ENCODE measurements around the gene PARD3B.

PARD3B gene

DNA sequence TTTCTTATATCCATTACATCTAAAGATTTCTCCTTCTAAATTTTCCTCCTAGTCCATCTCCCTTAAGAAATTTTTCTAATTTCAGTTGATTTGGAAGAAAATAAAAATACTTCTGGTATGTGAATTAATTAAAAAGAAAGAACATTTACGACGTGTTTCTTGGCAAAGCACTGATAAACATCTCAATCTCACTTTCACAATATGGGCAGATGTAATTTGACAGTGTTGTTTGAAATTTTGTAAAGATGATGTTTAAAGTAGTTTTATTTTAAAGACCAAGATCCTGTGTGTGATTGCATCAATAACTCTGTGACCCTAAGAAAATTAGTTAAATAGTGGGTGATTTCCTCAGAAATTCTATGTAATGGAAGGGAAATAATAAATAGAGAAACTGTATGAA is 510.0 kb downstream of the PARD3B start:
- no peaks in the 10 kb centered on the region for H3K9me3 ChIP-seq (ENCODE audit: severe bottlenecking)
- ATAC-seq (ENCODE audit: low read depth), result no peak
- H3K36me3 ChIP-seq (ENCODE audit: low read depth), result no peaks in the 10 kb centered on the region
- no peak for DNase-seq (ENCODE audit: low spot score)
- H3K27ac ChIP-seq (ENCODE audit: poor library complexity, severe bottlenecking), result no peak overlapping the region
- no peaks in the 10 kb centered on the region for H3K27me3 ChIP-seq (ENCODE audit: insufficient read depth, poor library complexity, severe bottlenecking)
- TF ChIP-seq, protein P1, sequence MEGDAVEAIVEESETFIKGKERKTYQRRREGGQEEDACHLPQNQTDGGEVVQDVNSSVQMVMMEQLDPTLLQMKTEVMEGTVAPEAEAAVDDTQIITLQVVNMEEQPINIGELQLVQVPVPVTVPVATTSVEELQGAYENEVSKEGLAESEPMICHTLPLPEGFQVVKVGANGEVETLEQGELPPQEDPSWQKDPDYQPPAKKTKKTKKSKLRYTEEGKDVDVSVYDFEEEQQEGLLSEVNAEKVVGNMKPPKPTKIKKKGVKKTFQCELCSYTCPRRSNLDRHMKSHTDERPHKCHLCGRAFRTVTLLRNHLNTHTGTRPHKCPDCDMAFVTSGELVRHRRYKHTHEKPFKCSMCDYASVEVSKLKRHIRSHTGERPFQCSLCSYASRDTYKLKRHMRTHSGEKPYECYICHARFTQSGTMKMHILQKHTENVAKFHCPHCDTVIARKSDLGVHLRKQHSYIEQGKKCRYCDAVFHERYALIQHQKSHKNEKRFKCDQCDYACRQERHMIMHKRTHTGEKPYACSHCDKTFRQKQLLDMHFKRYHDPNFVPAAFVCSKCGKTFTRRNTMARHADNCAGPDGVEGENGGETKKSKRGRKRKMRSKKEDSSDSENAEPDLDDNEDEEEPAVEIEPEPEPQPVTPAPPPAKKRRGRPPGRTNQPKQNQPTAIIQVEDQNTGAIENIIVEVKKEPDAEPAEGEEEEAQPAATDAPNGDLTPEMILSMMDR (IDR thresholded peaks at IDR 0.05; ENCODE audit: poor library complexity, severe bottlenecking), result no peak
- H3K4me3 ChIP-seq (ENCODE audit: severe bottlenecking), result no peak overlapping the region
- H3K4me1 ChIP-seq (ENCODE audit: insufficient read depth, poor library complexity, severe bottlenecking), result peaks cover 3% of the 10 kb centered on the region

DNA sequence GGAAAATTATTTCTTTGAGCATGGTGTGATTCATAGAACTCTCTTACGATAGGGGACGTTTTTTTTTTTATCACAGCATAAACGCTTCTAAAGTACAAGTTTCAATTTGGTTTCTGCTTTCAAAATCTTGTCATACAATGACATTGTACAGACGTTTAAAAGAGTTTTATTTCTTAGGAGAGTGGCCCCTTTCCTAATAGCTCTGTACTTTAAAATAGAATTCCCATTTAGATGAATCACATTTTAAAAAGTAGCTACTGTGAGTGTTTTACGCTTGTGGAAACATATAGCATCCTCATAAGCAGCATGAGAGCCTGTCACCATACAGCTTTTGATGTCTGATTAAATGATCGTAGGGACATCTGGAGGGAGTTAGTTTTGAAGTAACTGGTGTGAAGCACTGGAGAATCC is 510.9 kb downstream of the PARD3B start:
- ATAC-seq (ENCODE audit: low read depth) (no peak), DNase-seq (ENCODE audit: low spot score) (no peak)
- H3K27me3 ChIP-seq (ENCODE audit: insufficient read depth, poor library complexity, severe bottlenecking), result no peaks in the 10 kb centered on the region
- no peak overlapping the region for H3K27ac ChIP-seq (ENCODE audit: poor library complexity, severe bottlenecking)
- H3K9me3 ChIP-seq (ENCODE audit: severe bottlenecking), result no peaks in the 10 kb centered on the region
- no peaks in the 10 kb centered on the region for H3K36me3 ChIP-seq (ENCODE audit: low read depth)
- H3K4me1 ChIP-seq (ENCODE audit: insufficient read depth, poor library complexity, severe bottlenecking), result peaks cover 3% of the 10 kb centered on the region
- no peak overlapping the region for H3K4me3 ChIP-seq (ENCODE audit: severe bottlenecking)
- TF ChIP-seq, protein P1 (IDR thresholded peaks at IDR 0.05; ENCODE audit: poor library complexity, severe bottlenecking), result no peak

DNA sequence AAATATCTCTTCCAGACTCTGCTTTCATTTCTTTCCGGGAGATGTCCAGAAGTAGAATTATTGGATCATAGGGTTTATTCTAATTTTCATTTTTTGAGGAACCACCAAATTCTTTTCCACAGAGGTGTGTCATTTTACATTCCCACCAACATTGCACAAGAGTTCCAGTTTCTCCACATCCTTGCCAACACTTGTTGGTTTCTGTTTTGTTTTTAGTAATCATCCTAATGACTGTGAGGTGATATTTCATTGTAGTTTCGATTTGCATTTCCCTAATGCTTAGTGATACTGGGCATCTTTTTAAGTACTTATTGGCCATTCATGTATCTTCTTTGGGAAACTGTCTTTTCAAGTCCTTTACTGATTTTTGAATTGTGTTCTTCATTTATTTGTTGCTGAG is 513.1 kb downstream of the PARD3B start:
- Histone ChIP-seq H3K27me3 (ENCODE audit: insufficient read depth, poor library complexity, severe bottlenecking) (no peaks in the 10 kb centered on the region), H3K36me3 (ENCODE audit: low read depth) (no peaks in the 10 kb centered on the region), H3K4me1 (ENCODE audit: insufficient read depth, poor library complexity, severe bottlenecking) (peaks cover 3% of the 10 kb centered on the region), H3K9me3 (ENCODE audit: severe bottlenecking) (no peaks in the 10 kb centered on the region), H3K27ac (ENCODE audit: poor library complexity, severe bottlenecking) (no peak overlapping the region), H3K4me3 (ENCODE audit: severe bottlenecking) (no peak overlapping the region)
- ATAC-seq (ENCODE audit: low read depth), result no peak
- TF ChIP-seq, protein P1 (IDR thresholded peaks at IDR 0.05; ENCODE audit: poor library complexity, severe bottlenecking), result no peak
- DNase-seq (ENCODE audit: low spot score), result no peak

DNA sequence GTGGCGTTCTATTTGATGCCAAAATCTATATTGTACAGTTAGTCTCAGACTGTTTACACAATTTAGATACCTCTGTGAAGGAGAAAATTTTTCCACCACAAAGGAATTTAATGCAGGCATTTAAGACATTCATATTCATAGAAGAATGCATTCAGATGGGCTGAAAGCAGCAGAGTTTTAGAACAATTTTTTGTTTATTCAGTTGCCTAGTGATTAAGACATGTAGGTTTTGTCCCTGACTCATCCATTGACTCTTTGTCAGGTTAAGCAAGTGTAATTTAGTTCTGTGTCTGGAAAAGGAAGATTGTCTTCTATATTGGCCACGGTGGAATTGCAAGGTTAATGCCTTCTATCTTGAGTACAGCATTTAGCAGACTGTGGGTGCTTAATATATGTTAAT is 515.0 kb downstream of the PARD3B start:
- peak; percentile 72 for ATAC-seq (ENCODE audit: low read depth)
- Histone ChIP-seq H3K4me1 (ENCODE audit: insufficient read depth, poor library complexity, severe bottlenecking) (peaks cover 3% of the 10 kb centered on the region), H3K4me3 (ENCODE audit: severe bottlenecking) (no peak overlapping the region), H3K36me3 (ENCODE audit: low read depth) (no peaks in the 10 kb centered on the region), H3K27me3 (ENCODE audit: insufficient read depth, poor library complexity, severe bottlenecking) (no peaks in the 10 kb centered on the region), H3K9me3 (ENCODE audit: severe bottlenecking) (no peaks in the 10 kb centered on the region), H3K27ac (ENCODE audit: poor library complexity, severe bottlenecking) (no peak overlapping the region)
- DNase-seq (ENCODE audit: low spot score), result no peak
- TF ChIP-seq, protein P1 (IDR thresholded peaks at IDR 0.05; ENCODE audit: poor library complexity, severe bottlenecking), result no peak

DNA sequence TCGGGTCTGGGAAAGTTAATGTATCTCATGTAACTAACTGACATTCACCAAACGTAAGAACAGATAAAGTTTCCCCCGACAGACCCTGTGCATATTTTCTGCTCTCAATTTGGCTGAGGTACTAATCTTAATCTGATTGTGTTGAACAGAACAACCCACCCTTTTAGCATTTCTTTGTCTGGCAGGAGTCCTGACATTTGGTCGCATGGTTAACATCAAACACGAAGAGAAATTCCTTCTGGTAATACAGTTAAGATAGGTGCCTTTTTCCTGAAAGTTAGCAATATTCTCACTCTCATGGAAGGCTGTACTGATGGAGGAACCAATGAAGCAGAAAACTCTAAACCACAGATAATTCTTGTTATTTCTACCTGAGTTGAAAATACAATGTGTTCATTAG is 520.8 kb downstream of the PARD3B start:
- Histone ChIP-seq H3K4me1 (ENCODE audit: insufficient read depth, poor library complexity, severe bottlenecking) (no peaks in the 10 kb centered on the region), H3K36me3 (ENCODE audit: low read depth) (no peaks in the 10 kb centered on the region), H3K4me3 (ENCODE audit: severe bottlenecking) (no peak overlapping the region), H3K27ac (ENCODE audit: poor library complexity, severe bottlenecking) (no peak overlapping the region), H3K27me3 (ENCODE audit: insufficient read depth, poor library complexity, severe bottlenecking) (no peaks in the 10 kb centered on the region), H3K9me3 (ENCODE audit: severe bottlenecking) (no peaks in the 10 kb centered on the region)
- TF ChIP-seq, protein P1 (IDR thresholded peaks at IDR 0.05; ENCODE audit: poor library complexity, severe bottlenecking), result no peak
- DNase-seq (ENCODE audit: low spot score), result no peak
- ATAC-seq (ENCODE audit: low read depth), result no peak
